GM20000 (cell line): ENCODE measurements around the gene SLF2.

Experiments
- DNase-seq: peaks from one replicate; pipeline ENCODE4 v3.0.0; 2012; ENCODE audit warnings: low spot score
- TF ChIP-seq, protein P1 (sequence below): IDR thresholded peaks from 2 replicates; pipeline ENCODE4 v1.5.1; 2012; ENCODE audit warnings: mild to moderate bottlenecking, control low read depth; ENCODE audit errors: extremely low read depth, missing control alignments

The SLF2 gene

DNA sequence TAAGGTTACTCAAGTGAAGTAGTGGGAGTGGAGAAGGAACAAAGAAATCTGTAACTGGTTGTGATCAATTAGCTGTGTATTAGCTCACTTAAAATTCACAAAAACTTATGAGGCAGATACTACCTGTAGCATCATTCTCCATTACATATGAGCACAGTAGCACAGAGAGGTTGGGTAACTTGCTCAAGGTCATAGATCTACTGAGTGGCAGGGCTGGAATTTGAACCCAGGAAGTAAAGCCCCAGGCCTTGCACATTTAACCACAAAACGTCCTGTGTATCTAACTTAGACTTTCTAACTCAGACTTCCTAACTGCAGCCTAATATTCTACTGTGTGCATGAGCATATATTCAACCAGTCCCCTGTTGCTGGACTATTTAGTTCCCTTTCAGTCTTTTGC, 5.6 kb upstream of the SLF2 start:
- TF ChIP-seq, protein P1, sequence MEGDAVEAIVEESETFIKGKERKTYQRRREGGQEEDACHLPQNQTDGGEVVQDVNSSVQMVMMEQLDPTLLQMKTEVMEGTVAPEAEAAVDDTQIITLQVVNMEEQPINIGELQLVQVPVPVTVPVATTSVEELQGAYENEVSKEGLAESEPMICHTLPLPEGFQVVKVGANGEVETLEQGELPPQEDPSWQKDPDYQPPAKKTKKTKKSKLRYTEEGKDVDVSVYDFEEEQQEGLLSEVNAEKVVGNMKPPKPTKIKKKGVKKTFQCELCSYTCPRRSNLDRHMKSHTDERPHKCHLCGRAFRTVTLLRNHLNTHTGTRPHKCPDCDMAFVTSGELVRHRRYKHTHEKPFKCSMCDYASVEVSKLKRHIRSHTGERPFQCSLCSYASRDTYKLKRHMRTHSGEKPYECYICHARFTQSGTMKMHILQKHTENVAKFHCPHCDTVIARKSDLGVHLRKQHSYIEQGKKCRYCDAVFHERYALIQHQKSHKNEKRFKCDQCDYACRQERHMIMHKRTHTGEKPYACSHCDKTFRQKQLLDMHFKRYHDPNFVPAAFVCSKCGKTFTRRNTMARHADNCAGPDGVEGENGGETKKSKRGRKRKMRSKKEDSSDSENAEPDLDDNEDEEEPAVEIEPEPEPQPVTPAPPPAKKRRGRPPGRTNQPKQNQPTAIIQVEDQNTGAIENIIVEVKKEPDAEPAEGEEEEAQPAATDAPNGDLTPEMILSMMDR: no peak
- no peak for DNase-seq

DNA sequence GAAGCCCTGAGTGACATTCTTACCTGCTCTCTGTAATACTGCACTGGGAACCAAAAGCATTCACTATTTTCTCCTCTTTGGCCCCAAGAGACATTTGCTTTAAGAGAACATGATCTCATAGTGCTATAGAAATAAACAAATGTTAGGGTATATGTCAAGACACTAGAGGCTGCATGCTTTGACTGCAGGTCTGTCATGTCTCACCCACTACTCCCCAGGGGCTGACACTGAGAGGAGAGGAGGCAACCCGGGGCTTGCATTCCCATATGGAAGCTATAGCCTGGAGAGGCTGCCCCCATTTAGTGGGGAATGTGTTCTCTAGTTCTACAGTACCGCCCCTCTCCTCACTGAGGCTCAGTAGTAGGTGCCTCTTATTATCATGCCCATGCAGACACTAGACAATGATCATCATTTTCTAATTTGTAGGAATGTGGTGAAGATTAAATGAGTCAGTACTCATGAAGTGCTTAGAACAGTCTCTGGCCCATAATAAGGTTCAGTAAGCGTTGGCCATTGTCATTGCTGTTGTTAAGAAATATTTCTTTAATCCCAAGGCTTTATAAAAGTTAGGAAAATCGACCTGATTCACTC, 4.9 kb upstream of the SLF2 start:
- DNase-seq: no peak
- TF ChIP-seq, protein P1: no peak

DNA sequence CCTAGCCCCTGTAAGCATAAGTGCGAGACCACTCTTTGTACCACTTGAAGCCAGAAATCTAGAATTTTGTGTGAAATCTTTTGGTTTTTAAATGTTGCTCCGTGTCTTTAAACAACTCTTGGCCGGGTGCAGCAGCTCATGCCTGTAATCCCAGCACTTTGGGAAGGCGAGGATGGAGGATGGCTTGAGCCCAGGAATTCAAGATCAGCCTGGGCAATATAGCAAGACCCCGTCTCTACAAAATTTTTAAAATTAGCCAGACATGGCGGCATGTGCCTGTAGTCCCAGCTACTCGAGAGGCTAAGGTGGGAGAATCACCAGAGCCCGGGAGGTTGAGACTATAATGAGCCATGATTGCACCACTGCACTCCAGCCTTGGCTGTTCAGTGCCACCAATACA, 4.4 kb upstream of the SLF2 start:
- no peak for DNase-seq
- TF ChIP-seq, protein P1: no peak

DNA sequence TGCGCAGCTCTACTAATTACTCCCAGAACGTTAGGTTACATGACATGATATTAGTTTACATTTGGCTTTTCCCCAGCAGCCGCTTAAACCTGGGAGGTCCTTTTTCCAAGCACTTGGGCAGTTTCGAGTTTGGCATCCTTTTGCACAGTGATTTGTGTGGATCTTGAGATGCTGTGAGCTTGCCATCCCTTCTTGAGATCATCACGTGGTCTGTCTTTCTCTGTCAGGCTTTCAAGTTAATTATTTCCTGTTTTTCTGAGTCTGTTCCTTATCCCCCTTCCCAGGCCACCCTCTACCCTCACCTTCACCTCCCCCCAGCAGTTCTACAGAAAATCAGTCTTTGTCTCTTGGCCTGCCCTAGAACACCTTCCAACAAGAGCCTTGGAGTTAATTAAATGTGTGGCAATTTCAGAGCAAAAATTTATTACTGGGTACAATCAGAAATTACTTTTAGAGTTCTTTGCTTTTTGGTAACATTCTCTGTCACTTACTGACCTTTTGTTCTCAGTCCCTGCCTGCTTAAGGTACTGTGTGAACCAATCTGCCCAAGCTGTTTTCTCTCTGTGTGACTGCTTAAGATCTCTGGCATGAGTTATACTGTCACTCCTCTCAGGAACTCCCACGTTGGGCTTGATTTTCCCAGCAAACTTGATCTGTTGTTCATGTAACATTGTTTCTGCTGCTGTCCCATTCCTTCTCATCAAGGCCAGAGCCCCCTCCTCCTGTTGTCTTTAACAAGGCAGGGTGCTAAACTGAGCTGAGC, 3.1 kb upstream of the SLF2 start:
- TF ChIP-seq, protein P1: no peak
- DNase-seq: no peak

DNA sequence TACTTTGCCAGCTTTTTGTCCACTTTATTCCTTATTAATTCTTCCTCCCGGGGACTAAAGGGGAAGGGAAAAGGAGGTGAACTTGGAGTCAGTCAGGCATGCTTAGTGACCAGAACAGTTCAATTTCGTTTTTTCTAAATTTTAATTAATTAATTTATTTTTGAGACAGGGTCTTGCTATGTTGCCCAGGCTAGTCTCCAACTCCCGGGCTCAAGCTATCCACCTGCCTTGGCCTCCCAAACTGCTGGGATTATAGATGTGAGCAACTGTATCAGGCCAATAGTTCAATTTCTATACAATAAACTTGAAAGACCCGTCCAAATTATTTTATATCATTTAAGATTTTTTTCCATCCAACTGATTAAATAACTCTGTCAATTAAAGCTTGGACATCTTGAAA, 1.3 kb upstream of the SLF2 start:
- DNase-seq: no peak
- TF ChIP-seq, protein P1: no peak

DNA sequence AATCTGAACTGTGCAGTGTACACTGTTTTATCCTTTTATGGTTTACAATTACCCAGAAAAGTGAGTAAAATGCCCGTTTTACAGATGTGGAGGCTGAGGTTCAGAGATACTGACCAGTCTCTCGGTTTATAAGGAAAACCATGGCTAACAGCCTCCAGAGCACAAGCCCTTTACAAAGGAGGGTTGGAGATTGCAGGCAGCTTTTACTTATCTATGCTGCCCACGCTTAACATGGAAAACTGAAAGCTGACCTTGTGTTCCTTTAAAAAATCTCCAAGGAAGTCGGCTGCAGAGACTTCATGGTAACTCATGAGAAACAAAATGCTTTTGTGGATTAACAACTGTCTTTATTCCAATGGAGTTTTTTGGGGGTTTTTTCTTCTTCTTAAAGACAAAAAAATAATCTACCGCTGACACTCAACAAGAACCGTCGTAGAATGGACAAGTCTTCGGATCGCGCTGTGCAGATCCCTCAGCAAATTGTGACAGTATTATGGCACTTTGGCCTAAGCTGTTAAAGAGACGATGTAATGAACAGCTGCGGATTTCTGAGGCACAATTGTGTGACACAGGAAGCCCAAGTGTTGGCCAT, 654 bp upstream of the SLF2 start:
- TF ChIP-seq, protein P1: no peak
- DNase-seq: no peak

DNA sequence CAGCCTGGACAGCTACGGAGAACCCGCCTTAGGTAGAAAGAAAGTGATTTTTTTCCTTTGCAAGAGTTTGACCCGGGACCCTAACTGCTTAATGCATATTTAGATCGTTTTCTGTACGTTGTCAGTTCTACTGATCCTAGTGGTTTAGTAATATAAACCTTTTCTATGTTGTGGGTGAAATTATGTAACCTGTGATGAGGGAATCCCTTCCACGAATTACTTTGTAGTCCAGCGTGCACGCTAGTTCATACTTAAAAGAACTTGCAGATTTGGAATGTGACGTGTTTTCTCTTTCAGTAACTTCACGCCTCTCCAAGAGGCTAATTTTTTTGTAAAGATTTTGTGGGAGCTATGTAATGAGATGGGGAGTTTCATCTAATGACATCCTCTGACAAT, 705 bp downstream of the SLF2 start:
- no peak for DNase-seq
- TF ChIP-seq, protein P1: no peak
